Endothelial cell of umbilical vein (primary cell): Measurements from ENCODE around the gene KAT2B.

Experiments
- EZH2 ChIP-seq: IDR thresholded peaks from 2 replicates; pipeline ENCODE4 v1.6.1; 2012; ENCODE audit warnings: borderline replicate concordance, low read depth, mild to moderate bottlenecking, moderate library complexity, low read length, inconsistent platforms; ENCODE audit not compliant: severe bottlenecking
- FOS ChIP-seq: IDR thresholded peaks from 2 replicates; pipeline ENCODE4 v1.6.1; 2011; ENCODE audit warnings: mild to moderate bottlenecking, low read length, moderate library complexity, borderline replicate concordance; ENCODE audit not compliant: insufficient read depth
- JUN ChIP-seq: IDR thresholded peaks from 2 replicates; pipeline ENCODE4 v1.6.1; 2011; ENCODE audit warnings: borderline replicate concordance, low read depth; ENCODE audit not compliant: insufficient read length, insufficient read depth
- MYC ChIP-seq: IDR thresholded peaks from one replicate; pipeline ENCODE4 v1.6.1; 2011; ENCODE audit warnings: mild to moderate bottlenecking, low read depth, low read length
- POLR2A ChIP-seq: IDR thresholded peaks from 2 replicates; pipeline ENCODE4 v1.6.1; 2012; ENCODE audit warnings: low read depth, mild to moderate bottlenecking, control low read depth, low read length
- POLR2AphosphoS5 ChIP-seq: IDR thresholded peaks from 2 replicates; pipeline ENCODE4 v1.6.1; 2012; ENCODE audit warnings: low read depth, mild to moderate bottlenecking, control low read depth, low read length, moderate library complexity; ENCODE audit not compliant: insufficient read depth
- TF ChIP-seq, protein P1 (sequence below), 2 donors: IDR thresholded peaks; 1 replicate in 1 of 2; 2 replicates in 1 of 2; pipeline ENCODE4 v1.5.1; 2011; ENCODE audit warnings: low read length in 2 of 2, mild to moderate bottlenecking in 2 of 2, moderate library complexity in 2 of 2, control low read depth in 1 of 2, inconsistent platforms in 1 of 2, low read depth in 1 of 2; ENCODE audit not compliant: insufficient read depth in 1 of 2; ENCODE audit errors: extremely low read depth in 1 of 2

DNA sequence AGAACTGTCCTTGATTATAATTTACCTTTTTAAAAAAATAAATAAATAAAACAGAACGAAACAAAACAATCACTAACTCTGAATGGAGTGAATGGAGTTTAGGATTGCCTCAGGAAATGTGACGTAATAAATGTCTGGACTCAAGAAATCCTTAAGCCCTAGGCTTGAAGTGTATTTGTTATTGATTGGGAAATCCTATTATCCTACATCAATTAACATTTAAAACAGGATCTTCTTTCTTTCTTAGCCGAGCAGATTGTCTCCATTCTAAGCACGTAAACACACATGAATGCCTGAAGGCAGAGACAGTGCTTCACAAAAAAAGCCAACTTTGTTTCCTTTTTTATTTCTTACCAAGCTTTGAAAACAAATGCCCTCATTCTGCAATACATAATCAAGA is 33.4 kb downstream of the KAT2B start:
- TF ChIP-seq, protein P1, sequence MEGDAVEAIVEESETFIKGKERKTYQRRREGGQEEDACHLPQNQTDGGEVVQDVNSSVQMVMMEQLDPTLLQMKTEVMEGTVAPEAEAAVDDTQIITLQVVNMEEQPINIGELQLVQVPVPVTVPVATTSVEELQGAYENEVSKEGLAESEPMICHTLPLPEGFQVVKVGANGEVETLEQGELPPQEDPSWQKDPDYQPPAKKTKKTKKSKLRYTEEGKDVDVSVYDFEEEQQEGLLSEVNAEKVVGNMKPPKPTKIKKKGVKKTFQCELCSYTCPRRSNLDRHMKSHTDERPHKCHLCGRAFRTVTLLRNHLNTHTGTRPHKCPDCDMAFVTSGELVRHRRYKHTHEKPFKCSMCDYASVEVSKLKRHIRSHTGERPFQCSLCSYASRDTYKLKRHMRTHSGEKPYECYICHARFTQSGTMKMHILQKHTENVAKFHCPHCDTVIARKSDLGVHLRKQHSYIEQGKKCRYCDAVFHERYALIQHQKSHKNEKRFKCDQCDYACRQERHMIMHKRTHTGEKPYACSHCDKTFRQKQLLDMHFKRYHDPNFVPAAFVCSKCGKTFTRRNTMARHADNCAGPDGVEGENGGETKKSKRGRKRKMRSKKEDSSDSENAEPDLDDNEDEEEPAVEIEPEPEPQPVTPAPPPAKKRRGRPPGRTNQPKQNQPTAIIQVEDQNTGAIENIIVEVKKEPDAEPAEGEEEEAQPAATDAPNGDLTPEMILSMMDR (IDR thresholded peaks at IDR 0.05; ENCODE audit: extremely low read depth in 1 of 2, insufficient read depth in 1 of 2, low read depth in 1 of 2, low read length in 2 of 2): no peak
- no peak for TF ChIP-seq FOS
- TF ChIP-seq POLR2AphosphoS5: no peak
- no peak for TF ChIP-seq JUN
- no peak for TF ChIP-seq POLR2A
- no peak for TF ChIP-seq EZH2
- no peak for TF ChIP-seq MYC
